ENCODE measurements around the gene MRPL20.
"Not testable (repeated sequence)": the region's sequence is repeated elsewhere in the genome, so short reads cannot be mapped to it uniquely, and the experiment has no call there.

MRPL20 gene

GRCh38 chr1:1406821-1407635, at the start of gene MRPL20:
MRPL20 (minus strand) TSS chr1:1407293; CDS start chr1:1407217, 76 bp downstream.
- DNase-seq = peak; percentile 91

DNA sequence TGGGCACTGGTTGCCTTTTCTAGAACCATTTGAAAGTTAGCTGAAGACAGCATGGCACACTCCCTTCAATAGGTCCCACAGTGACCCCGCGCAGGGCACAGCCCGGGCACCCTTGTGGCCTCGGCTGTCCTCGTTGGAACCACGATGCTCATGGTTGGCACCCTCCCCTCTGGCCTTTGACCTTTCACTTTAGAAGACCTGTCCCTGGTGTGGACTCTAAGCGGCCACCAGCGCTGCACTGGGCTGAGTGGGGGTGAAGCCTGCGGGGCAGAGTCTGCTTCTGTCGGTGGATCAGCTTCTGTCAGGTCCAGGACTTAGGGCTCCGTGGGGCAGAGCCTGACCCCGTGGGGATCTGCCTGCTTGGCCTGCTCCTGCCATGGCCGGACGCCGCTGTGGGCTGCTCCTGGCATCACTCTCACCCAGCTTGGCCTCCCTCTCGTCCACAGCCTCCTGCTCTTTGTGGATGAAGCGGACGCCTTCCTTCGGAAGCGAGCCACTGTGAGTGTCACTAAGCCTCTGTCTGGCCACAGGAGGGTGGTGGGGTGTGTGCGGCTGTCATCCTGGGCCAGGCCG, 49.7 kb upstream of the MRPL20 start:
- not testable (repeated sequence) for DNase-seq

DNA sequence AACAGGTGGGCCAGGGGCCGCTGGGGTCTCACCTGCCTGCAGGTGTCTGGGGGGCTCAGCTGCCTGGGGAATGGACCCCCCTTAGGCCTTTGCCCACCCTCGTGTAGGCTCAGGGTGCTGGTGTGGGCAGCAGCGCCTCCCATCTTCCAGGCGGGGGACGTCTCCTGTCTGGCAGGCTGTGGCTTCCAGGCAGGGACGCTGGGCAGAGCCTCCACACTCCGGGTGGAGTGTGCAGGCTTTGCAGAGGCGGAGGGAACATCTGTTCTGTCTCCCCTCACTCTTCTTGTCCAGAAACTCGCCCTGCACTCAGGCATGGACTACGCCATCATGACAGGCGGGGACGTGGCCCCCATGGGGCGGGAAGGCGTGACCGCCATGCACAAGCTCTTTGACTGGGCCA, 48.8 kb upstream of the MRPL20 start:
- not testable (repeated sequence) for DNase-seq

- no peak for DNase-seq
These were observed 48.3 kb upstream of the MRPL20 start for GRCh38 chr1:1455366-1455884.

- DNase-seq = not testable (repeated sequence)
These were observed 47.4 kb upstream of the MRPL20 start for GRCh38 chr1:1454286-1455056.

DNA sequence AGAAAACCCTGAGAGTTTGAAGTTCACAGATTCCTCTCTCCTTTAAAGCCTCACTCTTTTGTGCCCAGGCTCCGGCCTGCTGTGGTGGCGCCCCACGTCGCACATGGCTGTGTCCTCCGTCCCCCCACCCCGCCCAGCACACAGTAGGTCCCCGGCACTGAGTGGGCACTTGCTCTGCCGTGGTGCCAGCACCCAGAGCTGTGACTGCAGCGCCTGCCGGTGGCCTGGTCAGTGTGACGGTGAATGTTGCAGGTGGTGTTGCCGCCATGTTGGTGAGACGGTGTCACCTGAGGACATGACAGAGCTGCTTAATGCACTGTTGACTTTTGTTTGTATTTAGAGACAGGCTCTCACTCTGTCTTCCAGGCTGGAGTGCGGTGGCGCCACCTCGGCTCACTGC, 45.8 kb upstream of the MRPL20 start:
- no peak for DNase-seq

- peak; percentile 30 for DNase-seq
These were observed 45.3 kb upstream of the MRPL20 start for GRCh38 chr1:1452365-1452739.

DNA sequence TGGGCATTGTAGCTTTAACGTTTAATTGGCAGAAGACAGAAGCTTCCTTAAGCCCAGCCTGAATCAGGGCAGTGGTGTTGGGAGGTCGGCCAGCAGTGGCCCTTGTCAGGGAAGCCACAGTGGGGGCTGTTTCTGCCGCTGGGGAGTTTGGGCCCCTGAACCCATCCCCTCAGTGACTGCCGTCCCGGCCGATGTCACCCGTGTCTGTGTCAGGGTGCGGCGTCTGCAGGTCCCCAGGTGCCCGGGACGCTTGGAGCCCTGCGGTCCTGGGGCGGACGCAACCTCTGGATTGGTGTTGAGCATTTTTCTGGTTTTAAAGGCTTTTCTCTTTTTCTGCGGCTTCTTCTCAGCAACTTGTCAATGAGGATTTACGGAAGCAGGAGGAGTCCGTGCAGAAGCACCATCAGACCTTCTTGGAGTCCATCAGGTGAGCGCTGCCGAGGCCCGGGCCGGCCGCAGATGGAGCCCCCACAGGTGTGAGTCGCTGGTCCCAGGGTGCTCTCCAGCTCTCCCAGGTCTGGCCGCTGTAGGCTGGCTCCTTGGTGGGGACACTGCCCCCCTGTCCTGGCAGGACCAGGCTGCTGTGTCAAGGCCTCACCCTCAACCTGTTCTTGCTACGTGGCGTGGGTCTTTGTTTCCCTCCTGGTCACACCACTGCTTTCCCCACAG, 44.7 kb upstream of the MRPL20 start:
- no peak for DNase-seq

DNA sequence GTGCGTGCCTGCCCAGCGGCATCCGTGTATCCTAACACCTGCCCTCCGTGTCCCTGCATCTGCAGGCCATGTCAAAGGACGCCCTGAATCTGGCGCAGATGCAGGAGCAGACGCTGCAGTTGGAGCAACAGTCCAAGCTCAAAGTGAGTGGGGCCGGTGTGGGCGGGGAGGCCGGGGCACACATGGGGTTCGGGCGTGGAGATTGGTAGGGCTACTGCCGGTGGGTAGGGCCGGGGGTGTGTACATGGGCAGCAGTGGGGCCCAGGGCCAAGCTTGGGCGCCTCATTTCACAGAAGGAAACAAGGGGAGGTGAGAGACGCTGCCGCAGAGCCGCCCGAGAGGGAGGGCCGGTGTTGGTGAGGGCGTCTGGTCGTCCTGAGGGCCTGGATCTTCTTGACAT, 43.5 kb upstream of the MRPL20 start:
- not testable (repeated sequence) for DNase-seq

DNA sequence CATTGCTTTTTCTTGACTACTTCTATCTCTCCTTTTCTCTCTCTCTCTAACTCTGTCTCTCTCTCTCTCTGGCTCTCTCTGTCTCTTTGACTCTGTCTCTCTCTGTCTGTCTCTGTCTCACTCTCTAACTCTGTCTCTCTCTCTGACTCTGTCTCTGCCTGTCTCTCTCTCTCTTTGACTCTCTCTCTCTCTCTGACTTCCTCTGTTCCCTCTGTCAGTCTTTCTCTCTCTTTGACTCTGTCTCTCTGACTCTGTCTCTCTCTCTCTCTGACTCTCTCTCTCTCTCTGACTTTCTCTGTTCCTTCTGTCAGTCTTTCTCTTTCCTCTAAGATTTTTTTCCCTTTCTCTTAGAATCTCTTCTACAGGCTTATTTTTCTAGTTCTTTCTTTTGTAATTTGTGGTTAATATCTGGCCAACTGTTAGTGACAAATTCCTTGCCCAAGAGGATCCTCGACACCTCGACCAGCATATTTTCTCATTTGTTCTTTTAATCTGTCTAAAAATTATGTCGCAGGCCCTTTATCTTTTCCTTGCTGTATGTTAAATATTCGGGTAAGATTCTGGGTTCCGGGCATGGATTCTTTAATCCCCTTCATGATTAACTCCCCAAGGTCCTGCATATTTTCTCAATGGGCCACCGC, 42.1 kb upstream of the MRPL20 start, which contains the start of gene ATAD3C:
ATAD3C (plus strand) TSS at position 591 of the 641 bp plus-strand sequence. CDS start 995 bp downstream, outside the sequence.
- DNase-seq = no peak

DNA sequence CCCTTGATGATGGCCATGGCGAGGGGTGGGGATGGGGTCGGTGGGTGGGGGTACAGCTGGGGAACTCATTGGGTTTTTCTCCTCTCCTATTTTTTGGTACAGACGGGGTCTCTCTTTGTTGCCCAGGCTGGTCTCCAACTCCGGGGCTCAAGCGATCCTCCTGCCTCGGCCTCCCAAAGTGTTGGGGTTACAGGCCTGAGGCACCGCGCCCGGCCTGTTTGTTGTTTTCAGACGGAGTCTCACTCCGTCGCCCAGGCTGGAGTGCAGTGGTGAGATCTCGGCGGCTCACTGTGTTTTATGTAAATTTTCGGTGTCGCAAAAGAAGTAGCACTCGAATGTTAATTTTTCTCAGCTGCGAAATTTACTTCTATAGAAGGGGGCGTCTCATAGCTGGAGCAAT, 39.5 kb upstream of the MRPL20 start:
- not testable (repeated sequence) for DNase-seq

DNA sequence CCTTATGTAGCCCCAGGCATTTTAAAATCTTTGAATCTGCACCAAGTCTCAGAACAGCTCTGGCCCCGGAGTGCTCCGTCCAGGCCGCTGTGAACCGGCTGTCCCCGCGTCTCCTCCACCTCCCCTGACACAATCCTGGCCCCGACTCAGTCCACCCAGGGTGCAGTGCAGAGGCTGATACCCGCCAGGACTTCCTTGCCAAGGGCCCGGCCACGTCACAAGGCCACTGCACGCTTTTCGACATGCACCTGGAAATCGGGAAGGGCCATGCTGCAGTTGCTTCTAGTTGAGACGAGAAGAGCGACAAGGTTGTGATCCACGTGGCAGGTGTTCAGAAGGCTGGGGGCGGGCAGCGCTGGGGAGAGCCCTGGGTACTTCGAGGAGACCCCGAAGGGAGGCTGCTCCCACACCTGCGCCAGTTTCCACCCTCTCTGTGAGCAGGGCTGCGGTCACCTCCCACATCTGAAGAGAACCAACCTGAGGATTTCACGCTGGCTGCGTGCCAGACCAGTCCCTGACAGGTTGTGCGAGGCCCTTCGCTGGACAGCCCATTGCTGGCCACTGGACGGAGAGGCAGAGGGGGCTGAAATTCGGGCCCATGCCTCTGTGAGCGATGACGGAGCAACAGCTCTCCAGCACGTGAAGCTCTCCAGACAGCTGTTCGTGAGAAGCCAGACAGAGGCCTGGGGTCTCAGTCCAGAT, 35.1 kb upstream of the MRPL20 start:
- DNase-seq = no peak

DNA sequence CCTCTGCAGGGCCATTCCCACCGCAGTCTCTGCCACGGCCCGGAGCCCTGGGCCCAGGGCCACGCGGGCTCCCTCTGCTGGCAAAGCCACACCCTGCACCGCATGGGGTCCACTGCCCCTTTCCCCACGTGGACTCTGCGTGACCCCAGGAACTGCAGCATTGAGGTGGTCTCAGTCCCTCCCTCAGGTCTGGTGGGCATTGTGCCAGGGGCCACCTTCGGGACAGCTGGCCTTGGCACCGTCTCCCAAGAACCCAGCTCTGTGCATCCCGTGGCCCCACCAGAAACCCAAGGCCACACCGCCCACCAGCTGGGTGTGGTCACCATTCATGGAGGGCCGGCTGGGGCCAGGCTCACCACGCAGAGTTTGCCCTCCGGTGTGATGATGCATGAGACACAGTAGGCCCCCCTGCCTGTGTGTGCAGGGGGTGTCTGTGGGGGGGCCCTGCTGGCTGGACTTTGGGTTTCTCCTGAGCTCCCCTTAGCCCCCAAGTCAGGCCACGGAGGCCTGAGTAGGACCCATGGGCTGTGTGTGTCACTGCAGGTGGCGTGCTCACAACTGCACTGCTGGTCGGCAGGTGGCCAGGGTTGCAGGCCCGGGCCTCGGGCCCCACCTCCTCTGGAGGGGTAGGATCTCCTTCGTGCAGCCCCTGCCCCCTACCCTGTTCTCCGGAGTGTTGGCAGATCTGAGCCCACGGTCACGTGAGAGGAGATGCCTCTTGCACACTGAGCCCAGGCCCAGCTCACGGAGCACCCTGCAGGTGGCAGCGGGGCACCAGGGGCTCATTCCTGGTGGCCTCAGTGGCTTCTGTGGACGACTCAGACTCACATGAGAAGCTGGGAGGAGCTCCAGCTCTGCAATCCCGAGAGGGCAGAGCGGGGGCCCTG, 34.2 kb upstream of the MRPL20 start:
- DNase-seq = peak; percentile 13

DNA sequence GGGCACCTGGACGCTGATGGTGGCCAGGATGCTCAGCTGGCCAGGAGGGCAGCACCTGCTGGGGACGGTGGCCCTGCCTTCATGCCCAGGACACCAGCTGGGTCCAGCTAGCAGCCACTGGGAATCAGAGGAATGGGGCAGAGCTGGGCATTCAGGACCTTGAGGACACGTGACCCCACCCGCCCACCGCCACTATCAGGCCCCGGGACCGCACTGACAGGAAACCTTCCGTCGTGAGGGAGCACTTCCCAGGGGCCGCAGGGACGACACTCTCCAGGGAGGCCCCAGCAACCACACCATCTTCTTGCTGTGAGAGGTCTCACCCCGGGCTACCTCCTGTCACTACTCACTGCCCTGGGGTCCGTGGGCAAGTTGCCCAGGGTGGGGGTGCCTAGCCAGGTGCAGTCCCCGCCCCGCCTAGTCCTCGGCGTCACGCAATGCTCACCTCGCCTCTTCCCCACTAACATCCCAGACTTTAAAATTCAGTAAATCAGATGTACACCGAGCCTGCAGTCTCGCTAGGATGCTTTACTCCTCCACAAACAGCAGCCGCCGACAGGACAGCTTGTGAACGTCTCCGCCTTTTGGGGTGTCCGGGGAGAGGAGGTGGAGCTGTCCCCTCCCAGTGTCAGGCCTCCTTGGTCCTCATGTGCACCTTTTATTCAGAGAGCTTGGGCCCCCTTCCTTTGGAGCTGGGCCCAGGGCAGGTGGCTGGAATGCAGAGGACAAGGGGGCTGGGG, 33.3 kb upstream of the MRPL20 start:
- no peak for DNase-seq

DNA sequence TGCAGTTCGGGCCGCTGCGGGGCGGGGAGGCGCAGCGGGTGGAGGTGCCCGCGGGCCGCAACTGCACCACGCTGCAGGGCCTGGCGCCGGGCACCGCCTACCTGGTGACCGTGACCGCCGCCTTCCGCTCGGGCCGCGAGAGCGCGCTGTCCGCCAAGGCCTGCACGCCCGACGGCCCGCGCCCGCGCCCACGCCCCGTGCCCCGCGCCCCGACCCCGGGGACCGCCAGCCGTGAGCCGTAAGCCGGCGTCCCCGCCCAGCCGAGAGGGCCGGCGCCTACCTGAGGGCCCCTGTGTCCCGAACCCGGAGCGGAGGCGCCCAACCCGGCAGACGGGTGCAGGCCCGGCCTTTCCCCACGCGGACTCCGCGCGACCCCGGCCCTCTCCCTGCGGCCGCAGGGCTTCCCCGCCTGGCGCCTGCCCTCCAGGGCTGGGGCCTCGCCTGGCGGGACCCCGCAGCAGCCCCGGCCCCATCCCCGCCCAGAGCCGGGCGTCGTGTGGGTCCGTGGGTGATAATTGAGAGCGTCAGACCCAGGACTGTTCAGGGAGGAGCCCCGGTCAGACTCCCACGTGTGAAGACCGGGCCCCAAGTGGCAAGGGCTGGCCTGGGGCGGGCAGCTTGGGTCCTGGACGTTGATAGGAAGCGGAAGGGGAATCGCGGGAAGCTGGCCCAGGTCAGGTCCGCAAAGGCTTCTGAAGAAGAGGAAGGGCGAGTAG, 32.6 kb upstream of the MRPL20 start:
- no peak for DNase-seq

- no peak for DNase-seq
These were observed 31.7 kb upstream of the MRPL20 start for GRCh38 chr1:1438531-1439381.

- DNase-seq = no peak
These were observed 30.8 kb upstream of the MRPL20 start for GRCh38 chr1:1437904-1438376.
